GM23248 (cell line): Measurements from ENCODE around the gene CACNA1E.

ENCODE experiments used
- EZH2 ChIP-seq: fragments of 200-600 bp; sonication (generic); IDR thresholded peaks from 2 replicates; pipeline ENCODE4 v1.6.1; 2018; ENCODE audit warnings: antibody characterized with exemption, mild to moderate bottlenecking; ENCODE audit not compliant: insufficient read depth, poor library complexity, severe bottlenecking
- EZH2phosphoT487 ChIP-seq: fragments of 200-600 bp; sonication (generic); IDR thresholded peaks from 2 replicates; pipeline ENCODE4 v1.6.1; 2018; ENCODE audit warnings: antibody characterized with exemption, moderate library complexity, mild to moderate bottlenecking, low read depth; ENCODE audit not compliant: insufficient read depth

- no peak for TF ChIP-seq EZH2
- TF ChIP-seq EZH2phosphoT487, result no peak
Measured at GRCh38 chr1:181612100-181612499, 128.8 kb downstream of the CACNA1E start.
